Dedifferentiated amniotic fluid mesenchymal stem cell (primary cell): Measurements from ENCODE around the gene EMX1.

Experiments
- DNase-seq: peaks from one replicate; pipeline ENCODE4 v3.0.0-alpha.2; 2016; ENCODE audit errors: extremely low spot score

The EMX1 gene

DNA sequence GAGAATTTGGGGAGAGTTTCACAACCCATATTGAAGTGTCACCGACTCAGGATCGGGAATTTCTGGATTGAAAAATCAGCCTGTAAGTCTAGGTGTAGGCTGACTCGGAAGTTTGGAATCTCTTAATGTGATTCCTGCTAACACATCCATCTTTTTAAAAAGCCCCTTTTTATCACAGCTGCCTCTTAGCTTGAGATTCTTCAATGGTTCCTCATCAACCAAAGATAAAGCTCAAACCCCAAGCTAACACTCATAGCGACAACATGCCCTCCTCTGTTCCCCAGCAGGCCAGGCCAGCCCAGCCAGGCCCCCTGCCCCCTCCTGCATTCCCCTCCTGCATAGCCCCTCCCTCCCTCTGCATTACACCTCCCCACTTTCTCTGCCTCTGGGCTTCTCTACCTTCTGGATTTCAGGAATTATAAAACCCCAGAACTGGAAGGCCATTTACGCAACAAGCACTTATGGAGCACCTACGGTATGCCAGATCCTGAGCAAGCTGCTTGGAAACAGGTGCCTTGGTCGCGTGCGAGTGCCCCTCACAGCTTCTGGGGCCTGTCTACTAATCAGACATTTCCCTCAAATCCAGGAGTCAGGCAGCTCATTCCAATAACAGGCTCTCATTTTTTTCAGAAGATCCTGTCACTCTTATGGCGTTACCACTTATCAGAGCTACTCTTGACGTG, 63.4 kb downstream of the EMX1 start:
- no peak for DNase-seq

DNA sequence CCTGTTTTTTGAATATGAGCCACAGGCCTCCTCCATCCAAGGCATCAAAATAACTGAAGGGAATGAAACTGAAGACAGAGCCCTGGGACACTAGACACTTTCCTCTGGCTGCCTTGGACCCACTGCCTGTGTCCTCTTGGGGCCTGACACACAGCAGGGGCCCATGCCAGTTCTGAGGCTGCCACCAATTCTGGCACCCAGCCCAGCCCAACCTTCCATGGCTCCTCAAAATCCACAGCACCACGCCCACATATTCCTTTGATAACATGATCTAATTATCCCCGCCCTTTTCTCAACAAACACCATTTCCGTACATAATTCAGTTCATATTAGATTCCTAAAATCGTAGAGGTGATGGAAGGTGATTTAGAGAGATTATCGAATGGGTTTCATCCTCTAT, 64.2 kb downstream of the EMX1 start:
- DNase-seq: no peak

DNA sequence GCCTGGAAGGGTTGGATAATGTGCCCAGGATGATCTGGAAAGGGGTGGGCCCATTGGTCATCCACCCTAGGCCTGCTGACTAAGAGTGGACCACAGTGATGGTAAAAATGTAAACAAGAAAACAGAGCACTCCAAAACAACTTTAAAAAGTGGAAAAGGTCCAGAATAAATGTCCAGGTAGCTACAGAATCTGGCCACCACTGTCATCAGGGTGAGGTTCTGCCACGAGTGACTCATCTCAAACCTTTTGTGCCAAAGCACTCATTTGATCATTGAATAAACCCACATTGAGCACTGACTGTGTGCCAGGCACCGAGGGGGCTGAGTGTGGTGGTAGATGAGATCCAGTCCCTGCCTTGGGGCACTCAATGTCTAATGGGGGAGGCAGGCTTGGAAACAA, 64.9 kb downstream of the EMX1 start:
- DNase-seq: no peak

DNA sequence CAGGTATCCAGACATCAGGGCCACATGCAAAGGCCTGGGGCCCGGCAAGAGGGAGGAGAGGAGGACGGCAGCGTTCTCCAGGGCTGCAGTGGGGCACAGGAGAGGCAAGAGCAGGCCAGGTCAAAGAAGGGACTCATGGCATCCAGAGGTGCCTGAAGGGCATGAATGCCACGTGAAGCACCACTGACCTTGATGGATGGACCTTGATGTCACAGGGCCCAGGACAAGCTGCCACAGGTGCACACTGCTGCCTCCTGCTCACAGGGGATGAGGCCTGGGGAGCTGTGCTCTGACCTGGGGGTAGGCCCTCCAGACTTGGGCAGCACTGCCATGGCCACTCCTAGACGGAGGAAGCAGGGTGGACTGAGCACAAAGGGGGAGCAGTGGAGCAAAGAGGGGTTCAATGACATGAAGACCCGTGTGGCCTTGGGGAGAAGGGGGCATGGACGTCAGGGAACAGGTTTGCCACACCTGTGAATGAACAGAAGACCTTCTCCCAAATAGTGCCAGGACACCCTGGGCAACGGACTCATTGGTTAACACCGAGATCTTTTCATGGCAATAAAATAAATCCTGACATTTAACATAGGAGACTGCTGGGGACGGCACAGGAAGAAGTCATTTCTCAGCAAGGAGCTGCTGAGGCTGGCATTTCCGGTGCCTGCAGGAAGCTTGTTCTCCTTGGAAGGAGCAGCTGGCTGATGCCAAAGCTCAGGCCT, 65.6 kb downstream of the EMX1 start:
- DNase-seq: no peak

DNA sequence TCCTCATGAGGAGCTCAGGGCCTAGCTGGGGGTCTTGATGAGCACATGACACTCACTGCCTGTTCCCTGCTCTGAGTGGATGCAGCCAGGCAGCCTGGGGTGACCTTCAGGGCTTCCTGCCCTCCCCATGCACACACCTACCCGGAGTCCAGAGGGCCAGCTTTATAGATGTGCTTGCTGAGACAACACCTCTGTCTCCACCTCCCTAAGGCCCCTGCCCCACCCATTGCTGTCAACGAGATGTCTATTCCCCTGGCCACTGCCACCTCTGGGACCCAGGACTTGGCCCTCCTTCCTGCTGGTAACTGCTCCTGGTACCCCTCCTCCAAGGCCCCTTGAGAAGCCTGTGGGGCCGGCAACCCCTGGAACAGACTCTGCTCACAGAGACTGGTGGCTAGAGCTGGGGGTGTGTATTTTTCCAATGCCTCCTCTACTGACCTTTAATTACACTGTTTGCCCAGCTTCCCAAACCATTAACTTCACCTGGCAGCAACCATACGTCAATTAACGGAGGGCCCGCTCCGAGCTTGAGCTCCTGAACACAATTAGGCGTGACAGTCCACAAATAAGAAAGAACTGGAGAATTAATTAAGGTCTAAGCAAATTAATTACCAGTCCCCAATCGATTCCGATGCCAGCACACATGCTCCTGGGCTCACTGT, 66.3 kb downstream of the EMX1 start:
- DNase-seq: no peak

DNA sequence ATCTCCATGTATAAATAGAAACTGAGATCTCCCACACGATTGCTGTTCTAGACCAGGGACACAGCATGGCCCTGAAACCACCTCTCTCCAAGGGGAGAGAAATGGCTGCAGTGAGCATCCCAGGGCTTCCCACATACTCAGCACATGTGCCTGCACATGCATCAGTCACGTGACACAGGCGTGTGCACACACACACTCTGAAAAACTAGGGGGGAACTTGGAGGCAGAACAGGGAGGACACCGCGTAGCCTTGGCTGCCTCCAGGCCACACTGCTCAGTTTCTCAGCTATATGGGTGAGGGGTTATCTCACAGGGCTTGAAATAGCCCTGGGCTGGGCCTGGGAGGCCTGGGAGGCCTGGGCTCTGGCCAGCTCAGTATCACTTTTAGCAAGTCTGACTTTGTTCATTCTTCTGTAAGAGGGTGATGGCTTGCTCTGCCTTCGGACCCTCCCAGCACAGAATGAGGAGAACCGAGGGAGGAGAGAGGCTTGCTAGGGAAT, 66.9 kb downstream of the EMX1 start:
- DNase-seq: no peak
